Osteocyte (in vitro differentiated cells): ENCODE results near the gene HIF1AN. TPM values are rescaled to one million over a fixed set of nuclear protein-coding genes. Genes with fewer than 3 reads are reported as not detected.
A peak's percentile ranks its signal among the peaks of the same experiment; 100 is the strongest.

ENCODE experiments used
- DNase-seq: peaks from one replicate; pipeline ENCODE4 v3.0.0; 2021; ENCODE audit warnings: mixed read lengths; ENCODE audit not compliant: unreplicated experiment; ENCODE audit errors: extremely low spot score
- H3K27ac Mint-ChIP-seq: one replicate; pipeline ENCODE4 v1.8.0; 2021; ENCODE audit warnings: mild to moderate bottlenecking, mixed read lengths; ENCODE audit not compliant: unreplicated experiment
- H3K27me3 Mint-ChIP-seq: one replicate; pipeline ENCODE4 v1.8.0; 2021; ENCODE audit warnings: mixed read lengths; ENCODE audit not compliant: unreplicated experiment
- H3K36me3 Mint-ChIP-seq: one replicate; pipeline ENCODE4 v1.8.0; 2021; ENCODE audit warnings: mixed read lengths; ENCODE audit not compliant: unreplicated experiment
- H3K4me1 Mint-ChIP-seq: one replicate; pipeline ENCODE4 v1.8.0; 2021; ENCODE audit warnings: mixed read lengths; ENCODE audit not compliant: unreplicated experiment
- H3K4me3 Mint-ChIP-seq: one replicate; pipeline ENCODE4 v1.8.0; 2021; ENCODE audit warnings: mild to moderate bottlenecking, moderate library complexity, mixed read lengths; ENCODE audit not compliant: unreplicated experiment
- H3K9me3 Mint-ChIP-seq: one replicate; pipeline ENCODE4 v1.8.0; 2021; ENCODE audit warnings: mixed read lengths; ENCODE audit not compliant: unreplicated experiment
- total RNA-seq: library from RNA; stranded (reverse); gene quantifications from 2 replicates; pipeline ENCODE4 v1.2.1, GENCODE V29; 2021
- TF ChIP-seq, protein P1 (sequence below): fragments of 200-600 bp; sonication (generic); IDR thresholded peaks from 2 replicates; pipeline ENCODE4 v1.5.0; 2021; ENCODE audit warnings: antibody characterized with exemption, mild to moderate bottlenecking, moderate library complexity

The HIF1AN gene
- total RNA-seq, 1 donor from 2014 or later, result 50.6 TPM

DNA sequence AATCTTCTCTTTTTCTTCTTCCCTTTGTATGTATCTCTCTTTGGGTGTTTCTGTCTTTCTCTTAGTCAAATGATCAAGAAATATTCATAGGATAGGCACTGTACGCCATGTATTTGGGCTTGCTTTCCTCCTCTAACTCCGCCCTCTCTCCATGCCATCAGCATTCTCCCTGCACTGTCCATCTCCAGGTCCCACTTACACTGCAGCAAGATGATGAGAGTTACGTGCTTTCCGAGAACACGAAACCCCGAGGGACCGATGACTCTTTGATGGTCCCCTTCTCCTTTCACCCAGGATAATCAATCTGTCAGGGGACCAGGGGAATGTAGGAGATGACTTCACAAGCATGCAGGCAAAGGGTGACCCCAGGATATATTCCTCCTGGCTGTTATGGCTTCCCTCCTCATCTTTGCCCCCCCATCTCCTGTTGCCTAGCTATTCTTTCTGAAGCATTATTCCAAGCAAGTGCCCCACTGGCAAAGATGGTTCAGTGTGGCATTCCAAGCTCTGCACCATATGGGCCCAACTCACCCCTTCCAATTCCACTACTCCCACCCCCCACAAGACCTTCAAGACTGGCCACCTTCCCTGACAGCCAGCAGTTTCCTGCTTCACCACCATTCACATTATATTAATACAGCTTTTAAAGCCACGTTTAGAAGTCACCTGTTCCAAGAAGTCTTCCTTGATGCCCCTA lies 40.0 kb downstream of the HIF1AN start:
- Mint-ChIP-seq H3K9me3 (no peaks in the 10 kb centered on the region), H3K4me3 (no peak overlapping the region), H3K27me3 (peaks cover 58% of the 10 kb centered on the region), H3K27ac (no peak overlapping the region), H3K36me3 (no peaks in the 10 kb centered on the region), H3K4me1 (no peaks in the 10 kb centered on the region)
- peak; percentile 42 for DNase-seq
- TF ChIP-seq, protein P1, sequence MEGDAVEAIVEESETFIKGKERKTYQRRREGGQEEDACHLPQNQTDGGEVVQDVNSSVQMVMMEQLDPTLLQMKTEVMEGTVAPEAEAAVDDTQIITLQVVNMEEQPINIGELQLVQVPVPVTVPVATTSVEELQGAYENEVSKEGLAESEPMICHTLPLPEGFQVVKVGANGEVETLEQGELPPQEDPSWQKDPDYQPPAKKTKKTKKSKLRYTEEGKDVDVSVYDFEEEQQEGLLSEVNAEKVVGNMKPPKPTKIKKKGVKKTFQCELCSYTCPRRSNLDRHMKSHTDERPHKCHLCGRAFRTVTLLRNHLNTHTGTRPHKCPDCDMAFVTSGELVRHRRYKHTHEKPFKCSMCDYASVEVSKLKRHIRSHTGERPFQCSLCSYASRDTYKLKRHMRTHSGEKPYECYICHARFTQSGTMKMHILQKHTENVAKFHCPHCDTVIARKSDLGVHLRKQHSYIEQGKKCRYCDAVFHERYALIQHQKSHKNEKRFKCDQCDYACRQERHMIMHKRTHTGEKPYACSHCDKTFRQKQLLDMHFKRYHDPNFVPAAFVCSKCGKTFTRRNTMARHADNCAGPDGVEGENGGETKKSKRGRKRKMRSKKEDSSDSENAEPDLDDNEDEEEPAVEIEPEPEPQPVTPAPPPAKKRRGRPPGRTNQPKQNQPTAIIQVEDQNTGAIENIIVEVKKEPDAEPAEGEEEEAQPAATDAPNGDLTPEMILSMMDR, result no peak

GRCh38 chr10:100576282-100576635 lies 40.5 kb downstream of the HIF1AN start:
- TF ChIP-seq, protein P1, result no peak
- H3K9me3 Mint-ChIP-seq, result no peaks in the 10 kb centered on the region
- H3K27ac Mint-ChIP-seq, result no peak overlapping the region
- peaks cover 61% of the 10 kb centered on the region for H3K27me3 Mint-ChIP-seq
- no peaks in the 10 kb centered on the region for H3K36me3 Mint-ChIP-seq
- peak; percentile 63 for DNase-seq
- no peaks in the 10 kb centered on the region for H3K4me1 Mint-ChIP-seq
- no peak overlapping the region for H3K4me3 Mint-ChIP-seq

GRCh38 chr10:100579261-100580090 lies 43.7 kb downstream of the HIF1AN start:
- Mint-ChIP-seq H3K27ac (no peak overlapping the region), H3K4me1 (no peaks in the 10 kb centered on the region), H3K27me3 (peaks cover 65% of the 10 kb centered on the region), H3K4me3 (no peak overlapping the region), H3K36me3 (no peaks in the 10 kb centered on the region), H3K9me3 (peaks cover 6% of the 10 kb centered on the region)
- TF ChIP-seq, protein P1, result no peak
- peak; percentile 49 for DNase-seq

GRCh38 chr10:100586959-100587358 lies 51.2 kb downstream of the HIF1AN start:
- Mint-ChIP-seq H3K27ac (no peak overlapping the region), H3K4me3 (no peak overlapping the region), H3K36me3 (no peaks in the 10 kb centered on the region), H3K9me3 (peaks cover 11% of the 10 kb centered on the region), H3K4me1 (no peaks in the 10 kb centered on the region), H3K27me3 (peaks cover 68% of the 10 kb centered on the region)
- TF ChIP-seq, protein P1, result no peak
- DNase-seq, result no peak

DNA sequence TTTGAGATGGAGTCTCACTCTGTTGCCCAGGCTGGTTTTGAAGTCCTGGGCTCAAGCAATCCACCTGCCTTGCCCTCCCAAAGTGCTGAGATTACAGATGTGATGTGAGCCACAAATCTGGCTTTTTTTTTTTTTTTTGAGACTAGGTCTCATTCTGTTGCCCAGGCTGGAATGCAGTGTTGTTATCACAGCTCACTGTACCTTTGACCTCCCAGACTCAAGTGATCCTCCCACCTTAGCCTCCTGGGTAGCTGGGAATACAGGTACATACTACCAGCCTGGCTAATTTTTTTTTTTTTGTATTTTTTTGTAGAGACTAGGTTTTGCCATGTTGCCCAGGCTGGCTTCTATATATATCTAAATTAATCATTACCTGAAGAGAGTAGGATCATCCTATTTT lies 62.4 kb downstream of the HIF1AN start:
- Mint-ChIP-seq H3K4me3 (no peak overlapping the region), H3K36me3 (no peaks in the 10 kb centered on the region), H3K9me3 (no peaks in the 10 kb centered on the region), H3K4me1 (no peaks in the 10 kb centered on the region), H3K27me3 (peaks cover 18% of the 10 kb centered on the region), H3K27ac (no peak overlapping the region)
- DNase-seq, result no peak
- TF ChIP-seq, protein P1, result no peak
